Renal cortical epithelial cell (primary cell): ENCODE results near the gene IL3. TPM values are rescaled to one million over a fixed set of nuclear protein-coding genes. Genes with fewer than 3 reads are reported as not detected.

Source experiments
- DNase-seq: peaks from one replicate; pipeline ENCODE4 v3.0.0-alpha.2; 2011; ENCODE audit warnings: low read depth
- total RNA-seq: library from RNA; depleted of rRNA; stranded (reverse); fragments of >200 nt; gene quantifications from 2 replicates; pipeline ENCODE4 v1.2.3, GENCODE V29; 2014

The IL3 gene
- total RNA-seq, 1 donor from 2014 or later: not detected

GRCh38 chr5:132072070-132072469, 11.6 kb downstream of the IL3 start:
- DNase-seq: no peak

- no peak for DNase-seq
These were observed 12.1 kb downstream of the IL3 start for GRCh38 chr5:132072528-132072927.

GRCh38 chr5:132073231-132074013, 13.0 kb downstream of the IL3 start, which contains the start of gene CSF2:
TSS of gene CSF2 (plus strand) at chr5:132073789. CDS start at chr5:132073824, 35 bp downstream.
- peak; percentile 53 for DNase-seq

- no peak for DNase-seq
These were observed 13.8 kb downstream of the IL3 start for GRCh38 chr5:132074091-132074771.

GRCh38 chr5:132074772-132075718, 14.6 kb downstream of the IL3 start:
- DNase-seq: no peak

- DNase-seq: no peak
These were observed 15.2 kb downstream of the IL3 start for GRCh38 chr5:132075719-132076077.

- DNase-seq: no peak
These were observed 15.9 kb downstream of the IL3 start for GRCh38 chr5:132076202-132076830.

GRCh38 chr5:132076983-132077382, 16.5 kb downstream of the IL3 start:
- no peak for DNase-seq

GRCh38 chr5:132079081-132079480, 18.6 kb downstream of the IL3 start:
- DNase-seq: no peak

- DNase-seq: no peak
These were observed 19.2 kb downstream of the IL3 start for GRCh38 chr5:132079619-132080018.

GRCh38 chr5:132080595-132080994, 20.1 kb downstream of the IL3 start:
- DNase-seq: no peak

- no peak for DNase-seq
These were observed 21.0 kb downstream of the IL3 start for GRCh38 chr5:132081458-132081857.

GRCh38 chr5:132082329-132083023, 22.0 kb downstream of the IL3 start:
- DNase-seq: no peak

GRCh38 chr5:132083071-132083678, 22.7 kb downstream of the IL3 start:
- no peak for DNase-seq

- no peak for DNase-seq
These were observed 25.2 kb downstream of the IL3 start for GRCh38 chr5:132085686-132086085.

- peak; percentile 91 for DNase-seq
These were observed 25.9 kb downstream of the IL3 start for GRCh38 chr5:132086277-132086794.

- no peak for DNase-seq
These were observed 26.7 kb downstream of the IL3 start for GRCh38 chr5:132087176-132087575.

GRCh38 chr5:132087661-132088060, 27.2 kb downstream of the IL3 start:
- no peak for DNase-seq

GRCh38 chr5:132089363-132089762, 28.9 kb downstream of the IL3 start:
- no peak for DNase-seq

- DNase-seq: peak; percentile 96
These were observed 29.7 kb downstream of the IL3 start for GRCh38 chr5:132090107-132090506.
